Endodermal cell (in vitro differentiated cells): Measurements from ENCODE around the gene NKX2-3. TPM values are rescaled to one million over a fixed set of nuclear protein-coding genes. Genes with fewer than 3 reads are reported as not detected.

ENCODE experiments used
- DNase-seq: peaks from one replicate; pipeline ENCODE4 v3.0.0-alpha.2; 2017
- H3K27ac ChIP-seq: 2 replicates; pipeline ENCODE4 v1.5.1; 2013; ENCODE audit warnings: mild to moderate bottlenecking, low read depth, low read length, moderate library complexity
- H3K27me3 ChIP-seq: 2 replicates; pipeline ENCODE4 v1.6.1; 2013; ENCODE audit warnings: mild to moderate bottlenecking, low read length, moderate library complexity; ENCODE audit not compliant: insufficient read depth, control insufficient read depth, poor library complexity, severe bottlenecking
- H3K36me3 ChIP-seq: 2 replicates; pipeline ENCODE4 v1.7.0; 2013; ENCODE audit warnings: mild to moderate bottlenecking, low read length, moderate library complexity; ENCODE audit not compliant: control insufficient read depth, insufficient read depth
- H3K4me1 ChIP-seq: one replicate; pipeline ENCODE4 v1.7.0; 2013; ENCODE audit warnings: low read length; ENCODE audit not compliant: control insufficient read depth, insufficient read depth
- H3K4me3 ChIP-seq: 2 replicates; pipeline ENCODE4 v1.5.1; 2013; ENCODE audit warnings: mild to moderate bottlenecking, low read length, moderate library complexity
- H3K9ac ChIP-seq: 2 replicates; pipeline ENCODE4 v1.6.1; 2013; ENCODE audit warnings: mild to moderate bottlenecking, low read length, moderate library complexity; ENCODE audit not compliant: poor library complexity, severe bottlenecking; ENCODE audit errors: extremely low read depth
- H3K9me3 ChIP-seq: 2 replicates; pipeline ENCODE4 v1.6.1; 2013; ENCODE audit warnings: mild to moderate bottlenecking, low read length, moderate library complexity; ENCODE audit not compliant: control insufficient read depth
- H3K27ac Mint-ChIP-seq: 2 replicates; pipeline ENCODE4 v1.8.0; 2020; ENCODE audit warnings: mixed read lengths
- H3K27me3 Mint-ChIP-seq: 2 replicates; pipeline ENCODE4 v1.8.0; 2021; ENCODE audit warnings: mild to moderate bottlenecking, mixed read lengths; ENCODE audit not compliant: insufficient read depth
- H3K36me3 Mint-ChIP-seq: 2 replicates; pipeline ENCODE4 v1.8.0; 2020; ENCODE audit warnings: low read depth, mixed read lengths
- H3K4me1 Mint-ChIP-seq: 2 replicates; pipeline ENCODE4 v1.8.0; 2020; ENCODE audit warnings: mixed read lengths
- H3K4me3 Mint-ChIP-seq: 2 replicates; pipeline ENCODE4 v1.8.0; 2020; ENCODE audit warnings: mild to moderate bottlenecking, moderate library complexity, mixed read lengths
- H3K9me3 Mint-ChIP-seq: 2 replicates; pipeline ENCODE4 v1.8.0; 2020; ENCODE audit warnings: mild to moderate bottlenecking, mixed read lengths
- CTCF ChIP-seq: fragments of 200-600 bp; sonication (generic); conservative IDR thresholded peaks from 2 replicates; pipeline ENCODE4 v1.5.0; 2021; ENCODE audit warnings: antibody characterized with exemption, mild to moderate bottlenecking
- WGBS, 2 experiments: methylation state at CpG; one replicate each; pipeline versions ENCODE4 v1.1.5 to v1.1.7; 2013; ENCODE audit warnings: missing lambda C conversion rate in 2 of 2, mixed read lengths in 1 of 2; ENCODE audit not compliant: insufficient coverage in 1 of 2, insufficient read length in 1 of 2; 5-methylcytosine and 5-hydroxymethylcytosine counted together
- total RNA-seq, 2 donors: library from RNA; stranded (reverse); fragmentation: NEBNext Ultra II Directional in 1 of 2; extraction: Animal tissue kit (Norgen Biotek cat#: 25700) in 1 of 2; gene quantifications; 2 replicates in 1 of 2; 3 replicates in 1 of 2; pipeline ENCODE4 v1.2.1, GENCODE V29; 2021

Gene NKX2-3
- total RNA-seq, 2 donors from 2014 or later: not detected

- peaks cover 98% of the 10 kb centered on the region for H3K27me3 Mint-ChIP-seq
- Histone ChIP-seq H3K27me3 (peaks cover 100% of the 10 kb centered on the region), H3K36me3 (no peaks in the 10 kb centered on the region), H3K4me1 (peaks cover 10% of the 10 kb centered on the region), H3K4me3 (peak overlapping the region; percentile 11), H3K9me3 (peaks cover 8% of the 10 kb centered on the region), H3K9ac (no peak overlapping the region), H3K27ac (no peak overlapping the region)
- H3K4me3 Mint-ChIP-seq: peak overlapping the region; percentile 6
- no peak for TF ChIP-seq CTCF
- no peaks in the 10 kb centered on the region for H3K36me3 Mint-ChIP-seq
- WGBS, 2 experiments: 2 to 4% methylated on average over 35 to 56 of the region's 56 CpGs
- DNase-seq: peak; percentile 73
- no peak overlapping the region for H3K27ac Mint-ChIP-seq
- H3K4me1 Mint-ChIP-seq: peaks cover 42% of the 10 kb centered on the region
- H3K9me3 Mint-ChIP-seq: no peaks in the 10 kb centered on the region
Measured at GRCh38 chr10:99527526-99528493, 4.9 kb upstream of the NKX2-3 start.

- TF ChIP-seq CTCF: no peak
Measured at GRCh38 chr10:99528494-99529441, 4.0 kb upstream of the NKX2-3 start.

GRCh38 chr10:99529591-99530107 is 3.1 kb upstream of the NKX2-3 start:
- no peak for TF ChIP-seq CTCF
- H3K27ac ChIP-seq: no peak overlapping the region
- Mint-ChIP-seq H3K4me1 (peaks cover 39% of the 10 kb centered on the region), H3K27me3 (peaks cover 100% of the 10 kb centered on the region), H3K36me3 (no peaks in the 10 kb centered on the region), H3K27ac (no peak overlapping the region), H3K9me3 (peaks cover under 1% of the 10 kb centered on the region), H3K4me3 (peak overlapping the region; percentile 32)
- DNase-seq: no peak
- H3K9me3 ChIP-seq: peaks cover 8% of the 10 kb centered on the region
- H3K9ac ChIP-seq: no peak overlapping the region
- no peak overlapping the region for H3K4me3 ChIP-seq
- WGBS, 2 experiments: 8 to 11% methylated on average over 13 to 21 of the region's 22 CpGs
- peaks cover 11% of the 10 kb centered on the region for H3K4me1 ChIP-seq
- peaks cover 100% of the 10 kb centered on the region for H3K27me3 ChIP-seq
- no peaks in the 10 kb centered on the region for H3K36me3 ChIP-seq

More at GRCh38 chr10:99528494-99529441, 4.0 kb upstream of the NKX2-3 start:
- no peak for DNase-seq
- H3K4me3 ChIP-seq: no peak overlapping the region
- no peak overlapping the region for H3K27ac ChIP-seq
- no peaks in the 10 kb centered on the region for H3K36me3 Mint-ChIP-seq
- no peak overlapping the region for H3K4me3 Mint-ChIP-seq
- H3K9ac ChIP-seq: no peak overlapping the region
- H3K4me1 ChIP-seq: peaks cover 10% of the 10 kb centered on the region
- no peak overlapping the region for H3K27ac Mint-ChIP-seq
- H3K9me3 Mint-ChIP-seq: no peaks in the 10 kb centered on the region
- peaks cover 8% of the 10 kb centered on the region for H3K9me3 ChIP-seq
- WGBS, 2 experiments: 3 to 6% methylated on average over 4 to 10 of the region's 10 CpGs
- peaks cover 99% of the 10 kb centered on the region for H3K27me3 Mint-ChIP-seq
- H3K36me3 ChIP-seq: no peaks in the 10 kb centered on the region
- peaks cover 100% of the 10 kb centered on the region for H3K27me3 ChIP-seq
- H3K4me1 Mint-ChIP-seq: peaks cover 43% of the 10 kb centered on the region
